SK-N-SH treated with all-trans-retinoic acid at 6 μM for 48 hours (cell line): ENCODE data around the gene TSPAN9.

Experiments
- ESRRG ChIP-seq: fragments of 250-450 bp; sonication (Bioruptor Pico); IDR thresholded peaks from 2 replicates; pipeline ENCODE4 v1.6.1; 2021; ENCODE audit warnings: mild to moderate bottlenecking
- PATZ1 ChIP-seq: fragments of 250-450 bp; sonication (Bioruptor Pico); IDR thresholded peaks from 2 replicates; pipeline ENCODE4 v1.8.0; 2020; ENCODE audit warnings: mild to moderate bottlenecking, moderate library complexity, borderline replicate concordance
- PPARA ChIP-seq: fragments of 250-450 bp; sonication (Bioruptor Pico); IDR thresholded peaks from 2 replicates; pipeline ENCODE4 v1.5.0; 2020; ENCODE audit warnings: mild to moderate bottlenecking, borderline replicate concordance
- ZFP30 ChIP-seq: fragments of 450-650 bp; formaldehyde crosslinking; IDR thresholded peaks from 2 replicates; pipeline ENCODE4 v1.5.0; 2022; ENCODE audit warnings: mild to moderate bottlenecking, moderate library complexity
- ZNF565 ChIP-seq: fragments of 450-650 bp; formaldehyde crosslinking; conservative IDR thresholded peaks from 2 replicates; pipeline ENCODE4 v1.5.0; 2020; ENCODE audit warnings: low read depth, mild to moderate bottlenecking, moderate library complexity

- TF ChIP-seq ZNF565 (CRISPR knock-in tag) = no peak
- TF ChIP-seq ZFP30 (CRISPR knock-in tag) = no peak
- TF ChIP-seq ESRRG (CRISPR knock-in tag) = no peak
- TF ChIP-seq PPARA (CRISPR knock-in tag) = no peak
- TF ChIP-seq PATZ1 = no peak
Observed at GRCh38 chr12:3083921-3084347, 6.8 kb downstream of the TSPAN9 start.
